H1 (cell line): ENCODE measurements around the gene SCG5. TPM values are rescaled to one million over a fixed set of nuclear protein-coding genes. Genes with fewer than 3 reads are reported as not detected.

ENCODE experiments used
- CTCF ChIA-PET: fragments of 300-600 bp; sonication (Branson Sonifier 250); formaldehyde crosslinking; loops from one replicate; lab custom pipeline; 2021; ENCODE audit not compliant: partially characterized antibody; lab: Charles Lee
- POLR2A ChIA-PET: fragments of 300-600 bp; sonication (Branson Sonifier 250); formaldehyde crosslinking; loops from one replicate; lab custom pipeline; 2021; ENCODE audit warnings: inconsistent platforms; ENCODE audit not compliant: partially characterized antibody; lab: Charles Lee
- DNase-seq, 2 experiments: peaks; one replicate each; pipeline versions ENCODE4 v3.0.0 to v3.0.0-alpha.2; 2010 to 2022; ENCODE audit warnings: low spot score in 2 of 2, low read depth in 1 of 2, mixed read lengths in 1 of 2
- FAIRE-seq: peaks from 2 replicates; lab custom pipeline; 2011; peaks lifted over from hg19 to GRCh38; lab: Jason Lieb, UNC
- H2AFZ ChIP-seq: 2 replicates; pipeline ENCODE4 v1.8.1; 2012; ENCODE audit warnings: low read length, inconsistent platforms
- H2AK5ac ChIP-seq: 2 replicates; pipeline ENCODE4 v1.6.1; 2013; ENCODE audit warnings: low read depth, low read length
- H2BK120ac ChIP-seq: replicated peaks from 2 replicates; pipeline ENCODE3; 2013; ENCODE audit warnings: low read depth, low read length, inconsistent platforms
- H2BK12ac ChIP-seq: 2 replicates; pipeline ENCODE4 v1.6.1; 2013; ENCODE audit warnings: low read depth, low read length
- H2BK15ac ChIP-seq: 2 replicates; pipeline ENCODE4 v1.6.1; 2013; ENCODE audit warnings: low read length
- H2BK20ac ChIP-seq: 2 replicates; pipeline ENCODE4 v1.6.1; 2013; ENCODE audit warnings: low read length
- H2BK5ac ChIP-seq: 2 replicates; pipeline ENCODE4 v1.6.1; 2013; ENCODE audit warnings: low read depth, low read length
- H3K14ac ChIP-seq: 2 replicates; pipeline ENCODE4 v1.6.1; 2013; ENCODE audit warnings: inconsistent platforms; ENCODE audit not compliant: insufficient read length
- H3K18ac ChIP-seq: 2 replicates; pipeline ENCODE4 v1.6.1; 2013; ENCODE audit warnings: low read length; ENCODE audit errors: extremely low read depth
- H3K23ac ChIP-seq: 2 replicates; pipeline ENCODE4 v1.6.1; 2013; ENCODE audit warnings: inconsistent platforms; ENCODE audit not compliant: insufficient read length
- H3K23me2 ChIP-seq: 2 replicates; pipeline ENCODE4 v1.6.1; 2013; ENCODE audit warnings: low read depth, low read length
- H3K27ac ChIP-seq: 2 replicates; pipeline ENCODE4 v1.6.1; 2011; ENCODE audit warnings: low read depth, low read length, inconsistent platforms
- H3K27me3 ChIP-seq, 4 experiments: replicated peaks in 1 of 4; 1 replicate in 1 of 4; 2 replicates in 3 of 4; pipeline versions ENCODE4 v1.6.1 to v1.8.1; 2011 to 2013; ENCODE audit warnings: low read length in 3 of 4, mild to moderate bottlenecking in 3 of 4, inconsistent platforms in 2 of 4, mixed read lengths in 2 of 4, moderate library complexity in 1 of 4; ENCODE audit not compliant: control insufficient read depth in 3 of 4, insufficient read depth in 3 of 4; ENCODE audit errors: extremely low read depth in 1 of 4
- H3K36me3 ChIP-seq, 4 experiments: 2 replicates each; pipeline versions ENCODE4 v1.6.1 to v1.8.1; 2011 to 2013; ENCODE audit warnings: mild to moderate bottlenecking in 4 of 4, low read length in 3 of 4, moderate library complexity in 2 of 4, control low read depth in 1 of 4, inconsistent platforms in 1 of 4; ENCODE audit not compliant: insufficient read depth in 4 of 4, control insufficient read depth in 2 of 4
- H3K4ac ChIP-seq: replicated peaks from 2 replicates; pipeline ENCODE3; 2013; ENCODE audit warnings: low read length, low read depth, mixed read lengths, inconsistent platforms; ENCODE audit not compliant: insufficient read length
- H3K4me1 ChIP-seq, 4 experiments: replicated peaks in 1 of 4; 1 replicate in 1 of 4; 2 replicates in 3 of 4; pipeline versions ENCODE4 v1.6.1 to v1.8.1; 2011 to 2013; ENCODE audit warnings: low read length in 3 of 4, inconsistent platforms in 2 of 4, mixed read lengths in 1 of 4; ENCODE audit not compliant: insufficient read depth in 4 of 4, control insufficient read depth in 3 of 4
- H3K4me2 ChIP-seq, 2 experiments: 2 replicates each; pipeline versions ENCODE4 v1.6.1 to v1.8.1; 2011 to 2013; ENCODE audit warnings: low read depth in 2 of 2, low read length in 2 of 2, control low read depth in 1 of 2, inconsistent platforms in 1 of 2, mild to moderate bottlenecking in 1 of 2; ENCODE audit not compliant: insufficient read depth in 1 of 2
- H3K4me3 ChIP-seq, 4 experiments: fragments of 200-600, 300-600 bp in 1 of 4; sonication (generic), shearing (Covaris generic), sonication (Bioruptor Twin) in 1 of 4; 2 replicates each; pipeline versions ENCODE4 v1.5.1 to v1.8.1; 2011 to 2016; ENCODE audit warnings: low read length in 4 of 4, low read depth in 3 of 4, control low read depth in 2 of 4, inconsistent platforms in 2 of 4, mild to moderate bottlenecking in 2 of 4, mixed read lengths in 1 of 4, moderate library complexity in 1 of 4; ENCODE audit not compliant: insufficient read depth in 2 of 4; ENCODE audit errors: extremely low read depth in 1 of 4
- H3K56ac ChIP-seq: replicated peaks from 2 replicates; pipeline ENCODE3; 2013; ENCODE audit warnings: low read depth, mild to moderate bottlenecking, mixed read lengths, low read length, inconsistent platforms; ENCODE audit not compliant: insufficient read length
- H3K79me1 ChIP-seq: 2 replicates; pipeline ENCODE4 v1.6.1; 2013; ENCODE audit warnings: low read depth, low read length, control low read depth
- H3K79me2 ChIP-seq, 2 experiments: 2 replicates each; pipeline versions ENCODE4 v1.6.1 to v1.8.1; 2012 to 2013; ENCODE audit warnings: low read length in 2 of 2, mild to moderate bottlenecking in 2 of 2, inconsistent platforms in 1 of 2; ENCODE audit not compliant: insufficient read depth in 2 of 2, control insufficient read depth in 1 of 2
- H3K9ac ChIP-seq, 4 experiments: replicated peaks in 1 of 4; 1 replicate in 1 of 4; 2 replicates in 3 of 4; pipeline versions ENCODE4 v1.6.1 to v1.8.1; 2011 to 2013; ENCODE audit warnings: low read depth in 3 of 4, low read length in 3 of 4, control low read depth in 2 of 4, mild to moderate bottlenecking in 2 of 4, moderate library complexity in 2 of 4, inconsistent platforms in 1 of 4; ENCODE audit errors: extremely low read depth in 1 of 4
- H3K9me3 ChIP-seq, 2 experiments: 2 replicates each; pipeline versions ENCODE4 v1.6.1 to v1.8.1; 2012 to 2013; ENCODE audit warnings: mild to moderate bottlenecking in 2 of 2, moderate library complexity in 2 of 2, control low read depth in 1 of 2, inconsistent platforms in 1 of 2, low read depth in 1 of 2, low read length in 1 of 2, mixed read lengths in 1 of 2; ENCODE audit not compliant: insufficient read depth in 2 of 2
- H4K20me1 ChIP-seq, 2 experiments: replicated peaks in 1 of 2; 2 replicates each; pipeline versions ENCODE3 to v1.8.1; 2011 to 2013; ENCODE audit warnings: inconsistent platforms in 2 of 2, low read length in 2 of 2, mild to moderate bottlenecking in 1 of 2; ENCODE audit not compliant: insufficient read depth in 2 of 2, control insufficient read depth in 1 of 2
- H4K5ac ChIP-seq: 2 replicates; pipeline ENCODE4 v1.6.1; 2013; ENCODE audit warnings: low read length, low read depth, mixed read lengths, inconsistent platforms; ENCODE audit not compliant: insufficient read length
- H4K8ac ChIP-seq: 2 replicates; pipeline ENCODE4 v1.8.0; 2013; ENCODE audit warnings: mild to moderate bottlenecking, moderate library complexity, low read length, inconsistent platforms; ENCODE audit not compliant: insufficient read depth; ENCODE audit errors: extremely low read depth
- H4K91ac ChIP-seq: replicated peaks from 2 replicates; pipeline ENCODE3; 2013; ENCODE audit warnings: low read length, mixed read lengths, inconsistent platforms; ENCODE audit not compliant: insufficient read length
- CTCF ChIP-seq, 3 experiments: IDR thresholded peaks; 1 replicate in 2 of 3; 2 replicates in 1 of 3; pipeline versions ENCODE4 v1.5.1 to v1.6.1; 2011; ENCODE audit warnings: low read length in 3 of 3, mild to moderate bottlenecking in 3 of 3, inconsistent platforms in 2 of 3, low read depth in 1 of 3, moderate library complexity in 1 of 3; ENCODE audit not compliant: insufficient read depth in 1 of 3; ENCODE audit errors: control extremely low read depth in 1 of 3
- RAD21 ChIP-seq, 2 experiments: IDR thresholded peaks in 1 of 2; conservative IDR thresholded peaks in 1 of 2; 2 replicates each; pipeline ENCODE4 v1.6.1; 2011; ENCODE audit warnings: low read depth in 2 of 2, low read length in 2 of 2, improper control_type of control experiment in 1 of 2, inconsistent platforms in 1 of 2, mild to moderate bottlenecking in 1 of 2, moderate library complexity in 1 of 2
- TAF1 ChIP-seq: IDR thresholded peaks from 2 replicates; pipeline ENCODE4 v1.6.1; 2011; ENCODE audit warnings: mild to moderate bottlenecking, low read depth, low read length
- WGBS, 2 experiments: shearing (Covaris generic) in 1 of 2; methylation state at CpG; one replicate each; pipeline versions ENCODE4 v1.1.6 to v1.1.7; 2013 to 2015; ENCODE audit warnings: low lambda C conversion rate in 2 of 2, mixed read lengths in 2 of 2, inconsistent platforms in 1 of 2, low coverage in 1 of 2, missing lambda C conversion rate in 1 of 2; ENCODE audit not compliant: insufficient replicate concordance in 2 of 2, insufficient coverage in 1 of 2, insufficient read length in 1 of 2; ENCODE audit errors: extremely low coverage in 1 of 2, missing lambda C conversion rate in 1 of 2; 5-methylcytosine and 5-hydroxymethylcytosine counted together
- polyA plus RNA-seq, 7 experiments: library from polyadenylated mRNA; depleted of rRNA in 3 of 7; stranded (reverse) in 5 of 7; unstranded in 2 of 7; fragments of >200 nt in 5 of 7; fragments of 200-250 nt in 2 of 7; gene quantifications; 1 replicate in 5 of 7; 2 replicates in 1 of 7; 4 replicates in 1 of 7; pipeline versions ENCODE4 v1.2.1 to v1.2.3, GENCODE V29; 2011 to 2013; ENCODE audit warnings: missing spikeins in 2 of 7, mixed read lengths in 2 of 7
- total RNA-seq: library from RNA; stranded (reverse); fragmentation: NEBNext Ultra II Directional; extraction: Animal tissue kit (Norgen Biotek cat#: 25700); gene quantifications from 2 replicates; pipeline ENCODE4 v1.2.1, GENCODE V29; 2021
- TF ChIP-seq, protein P1 (sequence below): IDR thresholded peaks from 2 replicates; pipeline ENCODE4 v1.6.1; 2011; ENCODE audit warnings: low read length, improper control_type of control experiment

Gene SCG5
- total and polyA plus RNA-seq, 2 of the 8 experiments (the other 6 are each of a cell fraction or from before 2014, with no cell fraction given): 18.7 to 19.9 TPM

- H2BK120ac ChIP-seq: no peak overlapping the region
- no peak overlapping the region for H3K4me2 ChIP-seq
- TF ChIP-seq, protein P1, sequence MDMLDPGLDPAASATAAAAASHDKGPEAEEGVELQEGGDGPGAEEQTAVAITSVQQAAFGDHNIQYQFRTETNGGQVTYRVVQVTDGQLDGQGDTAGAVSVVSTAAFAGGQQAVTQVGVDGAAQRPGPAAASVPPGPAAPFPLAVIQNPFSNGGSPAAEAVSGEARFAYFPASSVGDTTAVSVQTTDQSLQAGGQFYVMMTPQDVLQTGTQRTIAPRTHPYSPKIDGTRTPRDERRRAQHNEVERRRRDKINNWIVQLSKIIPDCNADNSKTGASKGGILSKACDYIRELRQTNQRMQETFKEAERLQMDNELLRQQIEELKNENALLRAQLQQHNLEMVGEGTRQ: no peak
- TF ChIP-seq RAD21 (IDR thresholded peaks at IDR 0.05 in 1 of 2, conservative IDR thresholded peaks at IDR 0.05 in 1 of 2; ENCODE audit: low read depth in 2 of 2, low read length in 2 of 2) (peak in 1 of 2 experiments; percentile 12; a peak in 1 of 4 replicates), TAF1 (no peak), CTCF (IDR thresholded peaks at IDR 0.05; ENCODE audit: control extremely low read depth in 1 of 3, insufficient read depth in 1 of 3, low read depth in 1 of 3, low read length in 3 of 3) (peak; percentile 17 to 46 (median 44); a peak in 3 of 4 replicates)
- TF ChIP-seq, all 59 proteins: peak for 2
- H3K27me3 ChIP-seq: no peaks in the 10 kb centered on the region
- FAIRE-seq: no peak
- H3K4me3 ChIP-seq: no peak overlapping the region
- H4K5ac ChIP-seq: no peak overlapping the region
- no peaks in the 10 kb centered on the region for H3K79me1 ChIP-seq
- H4K8ac ChIP-seq: no peak overlapping the region
- H3K27ac ChIP-seq: no peak overlapping the region
- CTCF ChIA-PET: interaction anchor here (0.6 to 2.3 kb wide), 11 partner anchors 10 to 339 kb away, joined by 3 to 9 read pairs (median 4); no protein-coding TSS in a partner anchor
- no peak for DNase-seq
- H3K9ac ChIP-seq: no peak overlapping the region
- no peak overlapping the region for H3K23ac ChIP-seq
- no peaks in the 10 kb centered on the region for H3K23me2 ChIP-seq
- H3K4me1 ChIP-seq: peaks cover 0 to 6% (median under 1%) of the 10 kb centered on the region in 4 experiments; a peak in 2 of 7 replicates
- H4K20me1 ChIP-seq: no peaks in the 10 kb centered on the region
- no peak overlapping the region for H3K56ac ChIP-seq
- no peak overlapping the region for H3K4ac ChIP-seq
- H3K9me3 ChIP-seq: no peaks in the 10 kb centered on the region
- H2BK15ac ChIP-seq: no peak overlapping the region
- H3K79me2 ChIP-seq: no peaks in the 10 kb centered on the region
- no peak overlapping the region for H2AFZ ChIP-seq
- no peak overlapping the region for H3K14ac ChIP-seq
- H3K18ac ChIP-seq: no peak overlapping the region
- POLR2A ChIA-PET: no interaction called here
- no peak overlapping the region for H4K91ac ChIP-seq
- no peak overlapping the region for H2BK12ac ChIP-seq
- H2BK5ac ChIP-seq: no peak overlapping the region
- whole genome bisulfite sequencing, 2 experiments: 93% methylated on average over 4 of the region's 4 CpGs; no CpG with 5 or more reads in 1 of the 2 experiments
- H3K36me3 ChIP-seq: no peaks in the 10 kb centered on the region
- no peak overlapping the region for H2BK20ac ChIP-seq
- no peak overlapping the region for H2AK5ac ChIP-seq
These were observed 37.8 kb downstream of the SCG5 start for GRCh38 chr15:32679298-32679690.
